GM20431 (cell line): Measurements from ENCODE around the gene RAB3D.
"Not testable (repeated sequence)": the region's sequence is repeated elsewhere in the genome, so short reads cannot be mapped to it uniquely, and the experiment has no call there.

Experiments used
- in situ Hi-C: fragments of 300-500 bp; cut with MseI, MboI; formaldehyde crosslinking; loops from one replicate; pipeline ENCODE4 v1.15.0; 2020; ENCODE audit warnings: low sequenced_read_pairs; ENCODE audit not compliant: unreplicated experiment

RAB3D gene

DNA sequence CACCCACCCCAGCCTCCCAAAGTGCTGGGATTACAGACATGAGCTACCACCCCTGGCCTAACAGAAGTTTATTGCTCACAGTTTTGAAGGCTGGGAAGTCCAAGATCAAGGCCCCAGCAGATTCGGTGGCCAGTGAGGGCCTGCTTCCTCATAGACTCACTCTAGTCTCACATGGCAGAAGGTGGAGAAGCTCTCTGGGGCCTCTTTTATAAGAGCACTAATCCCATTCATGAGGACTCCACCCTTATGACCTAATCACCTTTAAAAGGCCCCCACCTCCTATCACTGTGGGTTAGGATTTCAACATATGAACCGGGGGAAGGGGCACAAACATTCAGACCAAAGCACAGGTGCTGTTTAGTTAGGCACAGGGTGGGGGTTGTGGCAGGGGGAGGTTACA is 28.1 kb upstream of the RAB3D start:
- in situ Hi-C loops = no loop called here

DNA sequence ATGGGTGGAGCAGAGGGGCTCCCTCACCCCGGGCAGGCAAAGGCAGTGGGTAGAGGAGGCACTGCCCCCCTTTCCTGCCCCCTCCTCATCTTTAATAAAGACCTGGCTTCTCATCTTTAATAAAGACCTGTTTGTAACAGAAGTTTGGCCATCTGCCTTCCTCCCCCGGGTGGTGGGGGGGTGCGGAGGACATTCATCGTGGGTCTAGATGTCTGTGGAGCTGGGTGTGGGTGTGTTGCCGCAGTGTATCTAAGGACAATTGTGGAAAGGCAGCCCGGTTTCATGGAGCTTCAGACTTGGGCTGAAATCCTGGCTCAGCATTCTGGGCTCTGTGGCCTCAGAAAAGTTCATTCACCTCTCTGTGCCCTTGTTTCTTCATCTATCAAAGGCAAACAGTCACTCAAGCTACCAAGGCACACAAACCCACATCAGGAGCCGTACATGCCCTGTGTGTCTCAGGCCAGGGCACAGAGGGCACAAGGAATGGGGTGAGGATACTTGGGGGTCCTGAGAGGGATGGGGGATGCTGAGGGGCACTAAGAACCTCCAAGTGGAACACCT is 26.2 kb upstream of the RAB3D start:
- in situ Hi-C loops = no loop called here

DNA sequence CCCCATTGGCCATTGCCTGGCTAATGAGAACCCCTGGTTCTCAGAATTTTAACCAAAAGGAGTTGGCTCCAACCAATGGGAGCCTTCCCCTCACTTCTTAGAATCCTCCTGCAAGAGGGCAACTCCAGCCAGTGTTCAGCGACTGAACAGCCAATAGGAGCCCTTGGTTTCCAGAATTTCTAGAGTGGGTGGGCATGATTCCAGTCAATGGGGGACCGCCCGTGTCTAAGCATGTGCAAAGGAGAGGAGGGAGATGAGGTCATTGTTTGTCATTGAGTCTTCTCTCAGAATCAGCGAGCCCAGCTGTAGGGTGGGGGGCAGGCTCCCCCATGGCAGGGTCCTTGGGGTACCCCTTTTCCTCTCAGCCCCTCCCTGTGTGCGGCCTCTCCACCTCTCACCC is 25.5 kb upstream of the RAB3D start:
- in situ Hi-C loops = no loop called here

GRCh38 chr19:11364296-11364904 is 24.9 kb upstream of the RAB3D start:
- in situ Hi-C loops = no loop called here

- in situ Hi-C loops = no loop called here
Observed at GRCh38 chr19:11363881-11364280, 24.4 kb upstream of the RAB3D start.

- in situ Hi-C loops = no loop called here
Observed at GRCh38 chr19:11361771-11362731, 22.6 kb upstream of the RAB3D start.

GRCh38 chr19:11361037-11361770 is 21.7 kb upstream of the RAB3D start:
- in situ Hi-C loops = no loop called here

DNA sequence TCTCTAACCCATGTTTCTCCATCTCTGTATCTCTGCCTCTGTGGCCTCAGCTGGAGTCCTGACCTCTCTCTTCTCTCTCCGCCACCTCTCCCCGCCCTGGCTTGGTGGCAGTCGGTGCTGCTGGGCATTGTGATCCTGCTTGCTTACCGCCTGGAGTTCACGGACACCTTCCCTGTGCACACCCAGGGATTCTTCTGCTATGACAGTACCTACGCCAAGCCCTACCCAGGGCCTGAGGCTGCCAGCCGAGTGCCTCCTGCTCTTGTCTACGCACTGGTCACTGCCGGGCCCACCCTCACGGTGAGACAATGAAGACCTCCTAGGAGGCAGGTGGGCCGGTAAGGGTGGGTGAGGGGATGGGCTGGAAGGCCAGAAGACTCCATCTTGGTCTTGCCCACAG is 20.0 kb upstream of the RAB3D start:
- in situ Hi-C loops = no loop called here

DNA sequence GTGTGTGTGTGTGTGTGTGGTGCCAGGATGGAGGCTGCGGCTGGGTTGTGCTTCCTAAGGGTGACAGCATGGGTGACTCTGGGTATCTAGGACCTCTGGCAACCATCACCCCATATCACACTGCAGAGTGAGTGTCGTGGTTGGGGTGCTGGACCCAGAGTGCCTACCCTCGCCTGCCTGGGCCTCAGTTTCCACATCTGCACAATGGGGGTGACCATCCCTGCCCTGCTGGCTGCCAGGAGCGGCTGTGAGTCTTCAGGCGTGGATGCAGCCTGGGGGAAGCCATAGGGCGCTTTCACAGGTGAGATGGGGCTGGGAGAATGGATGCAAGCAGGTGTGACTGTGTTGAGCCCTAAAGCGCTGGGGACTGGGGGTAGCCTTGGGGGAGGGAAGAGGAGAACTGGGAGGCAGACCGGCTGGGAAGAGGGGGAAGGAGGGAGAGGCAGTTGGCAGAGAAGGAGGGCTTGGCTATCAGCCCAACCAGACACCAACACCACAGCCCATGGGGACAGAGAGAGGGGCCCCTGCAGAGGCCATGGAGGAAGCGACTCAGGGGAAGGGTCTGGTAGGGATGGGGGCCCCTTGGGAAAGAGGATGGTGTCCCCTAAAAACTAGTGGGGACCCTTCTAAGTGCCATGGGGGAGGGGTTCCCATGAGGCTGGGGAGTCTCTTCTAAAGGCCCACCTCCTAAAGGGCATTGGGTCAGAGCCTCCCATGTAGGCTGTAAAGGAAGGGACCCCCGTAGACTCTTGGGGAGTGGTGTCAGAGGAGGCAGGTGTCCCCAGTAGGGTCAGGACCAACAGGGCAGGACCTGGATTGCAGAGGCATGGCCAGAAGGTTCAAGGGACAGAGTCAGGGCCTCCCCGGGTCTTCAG is 17.5 kb upstream of the RAB3D start:
- in situ Hi-C loops = no loop called here

DNA sequence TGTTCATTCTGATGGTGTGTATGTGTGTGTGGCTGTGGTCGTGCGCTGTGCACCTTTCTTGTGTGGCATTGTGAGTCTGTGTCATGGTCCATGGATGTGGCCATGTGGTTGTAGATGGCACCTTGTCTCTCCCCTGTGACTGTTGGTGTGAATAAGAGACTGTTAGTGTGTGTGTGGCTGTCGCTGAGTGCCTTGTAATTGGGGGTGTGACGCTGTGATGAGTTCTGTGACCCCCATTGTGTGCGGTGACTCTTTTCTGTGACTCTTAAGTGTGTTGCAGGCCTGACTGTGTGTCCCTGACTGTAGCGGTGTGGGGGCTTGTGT is 16.6 kb upstream of the RAB3D start:
- in situ Hi-C loops = no loop called here

DNA sequence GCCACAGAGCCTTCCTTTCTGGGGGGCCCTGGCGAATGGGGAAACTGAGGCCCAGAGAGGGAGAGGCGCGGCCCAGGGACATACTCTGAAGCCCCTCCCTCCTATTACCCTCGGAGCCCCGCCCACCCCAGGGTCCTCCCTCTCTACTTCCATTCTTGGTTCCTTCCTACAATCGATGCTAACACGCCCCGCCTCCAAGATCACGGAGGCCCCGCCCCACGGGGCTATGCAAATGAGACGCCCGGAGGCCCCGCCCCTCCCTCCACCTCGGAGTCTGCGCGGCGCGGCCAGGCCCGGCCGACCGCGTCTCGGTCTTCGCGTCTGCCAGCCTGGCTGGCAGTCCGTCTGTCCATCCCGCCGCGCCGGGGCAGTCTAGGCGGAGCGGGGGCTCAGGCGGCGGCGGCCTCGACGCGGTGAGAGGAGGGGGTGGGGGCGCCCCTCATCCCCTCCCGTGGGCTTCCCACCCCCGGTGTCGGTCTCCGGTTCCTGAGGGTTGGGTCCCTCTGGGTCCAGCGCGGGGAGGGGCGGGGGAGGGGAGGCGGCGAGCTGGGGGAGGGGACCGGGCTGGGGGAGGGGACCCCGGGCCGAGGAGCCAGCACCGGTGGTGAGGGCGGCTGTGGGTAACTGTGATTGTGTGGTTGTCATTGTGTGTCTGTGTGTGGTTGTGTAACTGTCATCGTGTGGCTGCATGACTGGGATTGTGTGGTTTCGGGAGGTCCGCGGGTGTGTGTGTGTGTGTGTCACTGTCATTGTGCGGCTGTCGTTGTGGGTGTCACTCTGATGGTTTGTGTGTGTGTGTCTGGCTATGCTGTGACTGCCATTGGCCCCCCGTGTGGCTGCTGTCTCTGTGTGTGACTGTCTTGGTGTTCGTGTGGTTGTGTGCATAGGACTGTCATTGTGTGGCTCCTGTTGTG is 16.0 kb upstream of the RAB3D start, which contains the start of gene PLPPR2:
PLPPR2 (plus strand) TSS at position 273 of the 914 bp plus-strand sequence. CDS start 2,242 bp downstream, outside the sequence.
- in situ Hi-C loops = no loop called here

- in situ Hi-C loops = not testable (repeated sequence)
Observed at GRCh38 chr19:11354102-11354501, 14.6 kb upstream of the RAB3D start.

DNA sequence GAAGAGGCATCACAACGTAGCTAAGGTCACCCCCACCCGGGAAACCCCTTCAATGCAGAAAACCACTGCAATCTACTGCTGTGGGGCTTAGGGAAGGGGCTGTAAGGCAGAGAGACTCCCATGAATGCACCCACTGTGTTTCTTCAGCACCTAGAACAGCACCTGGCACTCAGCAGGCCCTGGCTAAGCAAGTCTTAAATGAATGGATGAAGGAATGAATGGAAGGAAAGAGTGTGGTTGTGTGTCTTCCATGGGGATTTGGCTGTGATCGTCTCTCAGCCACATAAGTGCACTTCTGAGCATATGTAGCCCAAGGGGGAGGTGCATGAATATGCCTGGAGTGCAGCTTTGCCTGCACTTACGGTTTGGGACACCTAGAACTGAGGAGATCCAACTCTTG is 9.7 kb upstream of the RAB3D start:
- in situ Hi-C loops = no loop called here

- in situ Hi-C loops = no loop called here
Observed at GRCh38 chr19:11347546-11348039, 8.1 kb upstream of the RAB3D start.

DNA sequence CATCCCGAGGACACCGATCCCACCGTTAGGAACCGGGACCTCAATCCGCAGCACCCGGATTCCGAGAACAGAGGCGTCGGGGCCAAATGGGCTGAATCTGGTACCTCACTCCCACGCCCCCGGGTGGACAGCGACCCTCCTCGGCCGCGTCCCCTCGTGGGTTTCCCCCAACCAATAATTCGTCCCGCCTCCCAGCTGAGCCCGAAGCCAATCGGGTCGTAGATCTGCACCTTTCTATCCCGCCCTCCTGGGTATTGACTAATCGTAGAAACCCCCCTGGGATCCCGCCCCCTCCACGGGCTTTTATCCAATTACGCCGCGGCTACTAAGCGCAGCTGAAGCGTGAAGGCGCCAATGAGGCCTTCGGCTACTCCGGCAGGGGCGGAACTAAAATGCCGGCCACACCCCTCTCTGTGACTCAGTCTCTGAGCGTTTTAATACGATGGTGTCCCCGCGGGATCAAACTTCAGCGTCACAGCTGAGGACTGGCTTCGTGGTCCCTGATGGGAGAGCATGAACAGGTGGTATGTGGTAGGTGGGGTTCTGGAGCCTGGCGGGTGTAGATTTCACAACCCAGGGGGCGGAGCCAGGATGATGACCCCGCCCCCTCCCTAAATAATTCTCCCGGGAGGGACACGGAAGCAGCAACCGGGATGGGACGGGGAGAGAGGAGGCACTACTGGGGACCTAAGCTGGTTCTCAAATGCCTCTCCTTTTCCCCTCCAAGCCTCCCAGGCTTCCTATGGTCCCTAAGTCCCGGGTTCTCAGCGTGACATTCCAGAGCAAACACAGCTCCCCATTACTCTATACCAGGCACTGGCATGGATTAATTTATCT is 6.9 kb upstream of the RAB3D start, which contains the start of the genes CCDC159 and TMEM205:
CCDC159 (plus strand) TSS at position 416 of the 837 bp plus-strand sequence; CDS start at position 504, 88 bp downstream.
TMEM205 (minus strand) TSS at position 165 of the 837 bp plus-strand sequence. CDS start 649 bp downstream, outside the sequence.
- in situ Hi-C loops = no loop called here

- in situ Hi-C loops = no loop called here
Observed at GRCh38 chr19:11345122-11345803, 5.8 kb upstream of the RAB3D start.

DNA sequence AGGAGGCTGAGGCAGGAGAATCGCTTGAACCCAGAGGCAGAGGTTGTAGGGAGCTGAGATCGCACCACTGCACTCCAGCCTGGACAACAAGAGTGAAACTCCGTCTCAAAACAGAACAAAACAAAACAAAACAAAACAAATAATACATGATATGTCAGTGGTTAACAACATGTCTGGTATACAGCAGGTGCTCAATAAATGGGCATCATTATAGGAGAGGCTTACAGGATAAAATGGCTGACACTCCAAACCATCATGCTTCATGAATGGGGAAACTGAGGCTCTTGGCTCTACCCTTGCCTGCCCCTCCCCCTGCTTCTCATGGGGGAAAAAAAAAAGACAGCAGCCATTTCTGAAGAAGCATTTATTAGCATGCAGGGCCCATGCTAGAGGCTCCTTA is 3.0 kb upstream of the RAB3D start:
- in situ Hi-C loops = no loop called here
